Measurements from ENCODE around the gene SPHKAP.

DNA sequence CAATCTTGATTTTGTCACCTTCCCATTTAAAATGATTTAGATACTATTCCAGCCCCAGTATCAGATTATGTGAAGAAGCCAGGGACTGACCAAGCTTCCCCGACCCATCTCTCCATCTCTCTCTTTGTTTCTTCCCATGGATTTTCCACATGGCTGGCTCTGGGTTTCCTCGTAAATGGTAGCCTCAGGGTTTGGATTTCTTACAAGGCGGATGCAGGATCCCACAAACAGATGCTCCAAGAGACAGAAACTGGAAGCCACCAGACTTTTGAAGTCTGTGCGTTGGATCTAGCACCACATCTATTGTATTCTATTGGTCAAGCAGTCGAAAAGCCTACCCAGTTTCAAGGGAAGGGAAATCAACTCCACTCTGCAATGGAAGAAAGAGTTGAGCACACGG is 46.0 kb upstream of the SPHKAP start:
- TF ChIP-seq PATZ1 (CRISPR knock-in tag; IDR thresholded peaks at IDR 0.05; ENCODE audit: borderline replicate concordance) (no peak), RARB (CRISPR knock-in tag; IDR thresholded peaks at IDR 0.05) (no peak), ZFP3 (CRISPR knock-in tag; IDR thresholded peaks at IDR 0.05) (no peak), GLIS3 (CRISPR knock-in tag; IDR thresholded peaks at IDR 0.05) (no peak), ZNF565 (CRISPR knock-in tag; conservative IDR thresholded peaks at IDR 0.05; ENCODE audit: low read depth) (no peak), ARNTL (CRISPR knock-in tag; IDR thresholded peaks at IDR 0.05; ENCODE audit: borderline replicate concordance, low read depth) (no peak), ISL1 (CRISPR knock-in tag; IDR thresholded peaks at IDR 0.05) (no peak), BACH2 (CRISPR knock-in tag; IDR thresholded peaks at IDR 0.05; ENCODE audit: borderline replicate concordance) (no peak), ZFP30 (CRISPR knock-in tag; IDR thresholded peaks at IDR 0.05) (no peak)
- TF ChIP-seq, protein P1, sequence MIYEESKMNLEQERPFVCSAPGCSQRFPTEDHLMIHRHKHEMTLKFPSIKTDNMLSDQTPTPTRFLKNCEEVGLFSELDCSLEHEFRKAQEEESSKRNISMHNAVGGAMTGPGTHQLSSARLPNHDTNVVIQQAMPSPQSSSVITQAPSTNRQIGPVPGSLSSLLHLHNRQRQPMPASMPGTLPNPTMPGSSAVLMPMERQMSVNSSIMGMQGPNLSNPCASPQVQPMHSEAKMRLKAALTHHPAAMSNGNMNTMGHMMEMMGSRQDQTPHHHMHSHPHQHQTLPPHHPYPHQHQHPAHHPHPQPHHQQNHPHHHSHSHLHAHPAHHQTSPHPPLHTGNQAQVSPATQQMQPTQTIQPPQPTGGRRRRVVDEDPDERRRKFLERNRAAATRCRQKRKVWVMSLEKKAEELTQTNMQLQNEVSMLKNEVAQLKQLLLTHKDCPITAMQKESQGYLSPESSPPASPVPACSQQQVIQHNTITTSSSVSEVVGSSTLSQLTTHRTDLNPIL (CRISPR knock-in tag; IDR thresholded peaks at IDR 0.05; ENCODE audit: low read depth): no peak
- TF ChIP-seq, protein P2, sequence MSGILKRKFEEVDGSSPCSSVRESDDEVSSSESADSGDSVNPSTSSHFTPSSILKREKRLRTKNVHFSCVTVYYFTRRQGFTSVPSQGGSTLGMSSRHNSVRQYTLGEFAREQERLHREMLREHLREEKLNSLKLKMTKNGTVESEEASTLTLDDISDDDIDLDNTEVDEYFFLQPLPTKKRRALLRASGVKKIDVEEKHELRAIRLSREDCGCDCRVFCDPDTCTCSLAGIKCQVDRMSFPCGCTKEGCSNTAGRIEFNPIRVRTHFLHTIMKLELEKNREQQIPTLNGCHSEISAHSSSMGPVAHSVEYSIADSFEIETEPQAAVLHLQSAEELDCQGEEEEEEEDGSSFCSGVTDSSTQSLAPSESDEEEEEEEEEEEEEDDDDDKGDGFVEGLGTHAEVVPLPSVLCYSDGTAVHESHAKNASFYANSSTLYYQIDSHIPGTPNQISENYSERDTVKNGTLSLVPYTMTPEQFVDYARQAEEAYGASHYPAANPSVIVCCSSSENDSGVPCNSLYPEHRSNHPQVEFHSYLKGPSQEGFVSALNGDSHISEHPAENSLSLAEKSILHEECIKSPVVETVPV (CRISPR knock-in tag; IDR thresholded peaks at IDR 0.05): no peak

All from SK-N-SH treated with all-trans-retinoic acid at 6 μM for 48 hours (cell line).